ENCODE data around the gene PDZD11.

GRCh38 chrX:70292788-70293187 lies 3.1 kb upstream of the PDZD11 start:
- TF ChIP-seq POLR2A (IDR thresholded peaks at IDR 0.05), result no peak
- TF ChIP-seq, protein P1, sequence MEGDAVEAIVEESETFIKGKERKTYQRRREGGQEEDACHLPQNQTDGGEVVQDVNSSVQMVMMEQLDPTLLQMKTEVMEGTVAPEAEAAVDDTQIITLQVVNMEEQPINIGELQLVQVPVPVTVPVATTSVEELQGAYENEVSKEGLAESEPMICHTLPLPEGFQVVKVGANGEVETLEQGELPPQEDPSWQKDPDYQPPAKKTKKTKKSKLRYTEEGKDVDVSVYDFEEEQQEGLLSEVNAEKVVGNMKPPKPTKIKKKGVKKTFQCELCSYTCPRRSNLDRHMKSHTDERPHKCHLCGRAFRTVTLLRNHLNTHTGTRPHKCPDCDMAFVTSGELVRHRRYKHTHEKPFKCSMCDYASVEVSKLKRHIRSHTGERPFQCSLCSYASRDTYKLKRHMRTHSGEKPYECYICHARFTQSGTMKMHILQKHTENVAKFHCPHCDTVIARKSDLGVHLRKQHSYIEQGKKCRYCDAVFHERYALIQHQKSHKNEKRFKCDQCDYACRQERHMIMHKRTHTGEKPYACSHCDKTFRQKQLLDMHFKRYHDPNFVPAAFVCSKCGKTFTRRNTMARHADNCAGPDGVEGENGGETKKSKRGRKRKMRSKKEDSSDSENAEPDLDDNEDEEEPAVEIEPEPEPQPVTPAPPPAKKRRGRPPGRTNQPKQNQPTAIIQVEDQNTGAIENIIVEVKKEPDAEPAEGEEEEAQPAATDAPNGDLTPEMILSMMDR (IDR thresholded peaks at IDR 0.05), result no peak
